Activated CD8-positive, alpha-beta memory T cell treated with anti-CD3 and anti-CD28 coated beads, Interleukin-2, amount 10 ng/mL, durations not matched to agents 7 days and 5 days (primary cell): ENCODE data around the gene NR6A1. TPM values are rescaled to one million over a fixed set of nuclear protein-coding genes. Genes with fewer than 3 reads are reported as not detected.

Experiments
- ATAC-seq: fragments of 150-1000 bp; cut with Tn5 transposase; one replicate; pipeline ENCODE4 v1.10.0; 2021; ENCODE audit warnings: moderate library complexity
- CTCF ChIA-PET: fragments of 350-600 bp; sonication (Branson Sonifier 250); formaldehyde crosslinking; loops from one replicate; lab custom pipeline; 2021; ENCODE audit warnings: antibody characterized with exemption; lab: Charles Lee
- DNase-seq: peaks from one replicate; pipeline ENCODE4 v3.0.0-alpha.2; 2020
- H3K27ac Mint-ChIP-seq: one replicate; pipeline ENCODE4 v1.8.0; 2021; ENCODE audit warnings: mild to moderate bottlenecking, mixed read lengths
- H3K27me3 Mint-ChIP-seq: one replicate; pipeline ENCODE4 v1.8.0; 2021; ENCODE audit warnings: mixed read lengths
- H3K36me3 Mint-ChIP-seq: one replicate; pipeline ENCODE4 v1.8.0; 2021; ENCODE audit warnings: mild to moderate bottlenecking, mixed read lengths
- H3K4me1 Mint-ChIP-seq: one replicate; pipeline ENCODE4 v1.8.0; 2021; ENCODE audit warnings: mixed read lengths
- H3K4me3 Mint-ChIP-seq: one replicate; pipeline ENCODE4 v1.8.0; 2021; ENCODE audit warnings: mild to moderate bottlenecking, moderate library complexity, mixed read lengths
- H3K9me3 Mint-ChIP-seq: one replicate; pipeline ENCODE4 v1.8.0; 2022; ENCODE audit warnings: low read depth, mixed read lengths
- total RNA-seq, 2 experiments: library from RNA; stranded (reverse); gene quantifications; one replicate each; pipeline ENCODE4 v1.2.3, GENCODE V29; 2021

Gene NR6A1
- total RNA-seq, 2 experiments from 2014 or later = 0.44 to 1.2 TPM

DNA sequence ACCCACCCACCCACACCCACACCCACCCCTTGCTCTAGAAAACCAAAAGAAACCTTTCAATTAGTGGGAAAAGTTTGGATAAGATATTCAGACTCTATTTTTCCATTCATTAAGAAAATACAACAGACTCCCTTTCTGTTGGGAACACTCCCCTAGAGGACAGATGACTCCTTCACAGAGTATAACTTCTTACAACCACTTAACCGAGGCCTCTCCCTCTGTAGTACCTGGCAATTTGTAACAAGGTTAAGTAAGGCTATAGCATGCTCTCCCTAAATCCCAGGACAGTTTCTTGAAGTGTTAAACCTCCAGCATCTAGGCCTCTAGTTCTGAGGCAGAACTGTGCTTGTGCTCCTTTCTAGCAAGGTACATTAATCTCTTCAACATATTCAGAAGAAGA is 188.0 kb downstream of the NR6A1 start:
- no peaks in the 10 kb centered on the region for H3K36me3 Mint-ChIP-seq
- H3K4me3 Mint-ChIP-seq = no peak overlapping the region
- CTCF ChIA-PET = no interaction called here

DNA sequence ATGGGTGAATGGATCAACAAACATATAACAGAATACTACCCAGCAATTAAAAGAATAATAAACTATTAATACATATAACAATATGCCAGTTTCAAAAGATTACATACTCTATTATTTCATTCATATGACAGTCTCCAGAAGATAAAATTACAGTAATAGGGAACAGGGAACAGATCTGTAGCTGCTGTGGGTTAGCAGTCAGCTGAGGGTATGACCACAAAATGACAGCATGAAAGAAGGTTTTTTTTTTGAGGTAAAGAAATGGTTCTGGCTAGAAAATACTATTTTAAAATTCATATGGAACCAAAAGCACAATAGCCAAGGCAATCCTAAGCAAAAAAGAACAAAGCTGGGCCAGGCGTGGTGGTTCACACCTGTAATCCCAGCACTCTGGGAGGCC is 190.9 kb downstream of the NR6A1 start:
- H3K4me1 Mint-ChIP-seq = no peaks in the 10 kb centered on the region
- H3K9me3 Mint-ChIP-seq = no peaks in the 10 kb centered on the region
- DNase-seq (no peak), ATAC-seq (no peak)
- no peak overlapping the region for H3K4me3 Mint-ChIP-seq
- peaks cover 12% of the 10 kb centered on the region for H3K27me3 Mint-ChIP-seq
- H3K36me3 Mint-ChIP-seq = no peaks in the 10 kb centered on the region
- no peak overlapping the region for H3K27ac Mint-ChIP-seq
- CTCF ChIA-PET = interaction anchor here (1.4 kb wide), 1 partner anchor 131 kb away, joined by 3 read pairs; no protein-coding TSS in a partner anchor

More for the DNA sequence above, 188.0 kb downstream of the NR6A1 start:
- ATAC-seq (no peak), DNase-seq (no peak)
- H3K4me1 Mint-ChIP-seq = no peaks in the 10 kb centered on the region
- H3K9me3 Mint-ChIP-seq = no peaks in the 10 kb centered on the region
- H3K27me3 Mint-ChIP-seq = peaks cover 11% of the 10 kb centered on the region
- H3K27ac Mint-ChIP-seq = no peak overlapping the region

- DNase-seq (no peak), ATAC-seq (no peak)
- H3K9me3 Mint-ChIP-seq = no peaks in the 10 kb centered on the region
- H3K27ac Mint-ChIP-seq = no peak overlapping the region
- H3K4me3 Mint-ChIP-seq = no peak overlapping the region
- H3K27me3 Mint-ChIP-seq = peaks cover 37% of the 10 kb centered on the region
- CTCF ChIA-PET = no interaction called here
- H3K36me3 Mint-ChIP-seq = no peaks in the 10 kb centered on the region
- H3K4me1 Mint-ChIP-seq = peaks cover 2% of the 10 kb centered on the region
Observed at GRCh38 chr9:124576751-124577150, 194.4 kb downstream of the NR6A1 start.

GRCh38 chr9:124574534-124575375 is 196.4 kb downstream of the NR6A1 start:
- Mint-ChIP-seq H3K36me3 (no peaks in the 10 kb centered on the region), H3K27me3 (peaks cover 42% of the 10 kb centered on the region), H3K4me3 (no peak overlapping the region), H3K27ac (no peak overlapping the region), H3K4me1 (peaks cover 2% of the 10 kb centered on the region), H3K9me3 (no peaks in the 10 kb centered on the region)
- CTCF ChIA-PET = interaction anchor here (1.1 to 1.6 kb wide), 3 partner anchors 23 to 78 kb away, joined by 3 to 4 read pairs (median 3); no protein-coding TSS in a partner anchor
- ATAC-seq = no peak
- DNase-seq = no peak

GRCh38 chr9:124570942-124571666 is 200.0 kb downstream of the NR6A1 start:
- CTCF ChIA-PET = interaction anchor here (1.3 kb wide), 1 partner anchor 34 kb away, joined by 3 read pairs; no protein-coding TSS in a partner anchor
- ATAC-seq = no peak

DNA sequence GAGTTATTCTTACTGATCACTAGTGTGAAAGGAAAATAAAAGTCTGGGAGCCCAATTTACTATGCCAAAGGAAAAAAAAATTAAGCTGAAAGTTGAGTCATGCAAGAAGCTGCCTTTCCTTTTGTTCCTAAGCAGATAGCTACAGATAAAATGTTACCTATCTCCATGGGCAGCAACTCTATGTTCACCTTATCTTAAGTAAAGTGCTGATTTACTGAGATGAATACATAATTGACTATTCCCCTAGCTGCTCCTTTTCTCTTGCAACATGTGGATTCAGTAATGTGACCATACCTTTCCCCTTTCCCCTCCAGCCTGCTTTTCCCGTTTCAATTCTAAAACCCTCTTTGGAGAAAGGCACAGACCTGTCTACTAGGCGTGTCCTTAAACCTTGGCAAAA is 201.2 kb downstream of the NR6A1 start:
- DNase-seq = no peak
- ATAC-seq = no peak
- H3K4me1 Mint-ChIP-seq = peaks cover 2% of the 10 kb centered on the region
- no peak overlapping the region for H3K27ac Mint-ChIP-seq
- no peaks in the 10 kb centered on the region for H3K36me3 Mint-ChIP-seq
- CTCF ChIA-PET = no interaction called here
- no peak overlapping the region for H3K4me3 Mint-ChIP-seq
- no peaks in the 10 kb centered on the region for H3K9me3 Mint-ChIP-seq
- H3K27me3 Mint-ChIP-seq = peaks cover 40% of the 10 kb centered on the region

More at GRCh38 chr9:124570942-124571666, 200.0 kb downstream of the NR6A1 start:
- H3K27ac Mint-ChIP-seq = no peak overlapping the region
- no peak for DNase-seq
- H3K4me3 Mint-ChIP-seq = no peak overlapping the region
- no peaks in the 10 kb centered on the region for H3K36me3 Mint-ChIP-seq
- H3K27me3 Mint-ChIP-seq = peaks cover 35% of the 10 kb centered on the region
- no peaks in the 10 kb centered on the region for H3K9me3 Mint-ChIP-seq
- H3K4me1 Mint-ChIP-seq = peaks cover 2% of the 10 kb centered on the region

- no peak for DNase-seq
- CTCF ChIA-PET = no interaction called here
- H3K27me3 Mint-ChIP-seq = peaks cover 34% of the 10 kb centered on the region
- no peak overlapping the region for H3K4me3 Mint-ChIP-seq
- H3K27ac Mint-ChIP-seq = no peak overlapping the region
- no peaks in the 10 kb centered on the region for H3K9me3 Mint-ChIP-seq
- no peak for ATAC-seq
- H3K4me1 Mint-ChIP-seq = no peaks in the 10 kb centered on the region
- H3K36me3 Mint-ChIP-seq = no peaks in the 10 kb centered on the region
Observed at GRCh38 chr9:124567362-124567761, 203.7 kb downstream of the NR6A1 start.

DNA sequence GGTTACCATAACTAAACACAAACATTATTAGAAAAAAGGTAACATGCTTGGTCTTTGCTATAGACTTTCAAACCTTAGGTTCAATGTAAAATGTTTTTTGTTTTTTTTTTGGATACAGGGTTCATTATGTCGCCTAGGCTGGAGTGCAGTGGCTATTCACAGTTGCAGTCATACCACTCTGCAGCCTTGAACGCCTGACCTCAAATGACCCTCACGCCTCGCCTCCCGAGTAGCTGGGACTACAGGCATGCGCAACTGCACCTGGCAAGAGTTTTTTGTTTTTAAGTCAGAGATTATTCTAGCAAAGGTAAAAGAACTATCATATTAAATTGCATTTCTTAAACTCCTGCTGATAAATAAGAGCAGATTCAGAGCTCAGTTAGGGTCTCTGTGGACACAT is 208.8 kb downstream of the NR6A1 start:
- no peak overlapping the region for H3K4me3 Mint-ChIP-seq
- H3K9me3 Mint-ChIP-seq = no peaks in the 10 kb centered on the region
- H3K36me3 Mint-ChIP-seq = no peaks in the 10 kb centered on the region
- peaks cover 28% of the 10 kb centered on the region for H3K27me3 Mint-ChIP-seq
- no peak for DNase-seq
- H3K27ac Mint-ChIP-seq = no peak overlapping the region
- H3K4me1 Mint-ChIP-seq = no peaks in the 10 kb centered on the region
- CTCF ChIA-PET = interaction anchor here (0.8 kb wide), 1 partner anchor 25 kb away, joined by 3 read pairs; no protein-coding TSS in a partner anchor
- ATAC-seq = no peak

- H3K9me3 Mint-ChIP-seq = no peaks in the 10 kb centered on the region
- H3K27ac Mint-ChIP-seq = no peak overlapping the region
- H3K36me3 Mint-ChIP-seq = no peaks in the 10 kb centered on the region
- no peak overlapping the region for H3K4me3 Mint-ChIP-seq
- CTCF ChIA-PET = no interaction called here
- peaks cover 22% of the 10 kb centered on the region for H3K27me3 Mint-ChIP-seq
- DNase-seq (no peak), ATAC-seq (no peak)
- H3K4me1 Mint-ChIP-seq = no peaks in the 10 kb centered on the region
Observed at GRCh38 chr9:124559871-124560270, 211.2 kb downstream of the NR6A1 start.

GRCh38 chr9:124558777-124559470 is 212.2 kb downstream of the NR6A1 start:
- DNase-seq (no peak), ATAC-seq (no peak)
- no peaks in the 10 kb centered on the region for H3K36me3 Mint-ChIP-seq
- H3K4me1 Mint-ChIP-seq = no peaks in the 10 kb centered on the region
- no peak overlapping the region for H3K4me3 Mint-ChIP-seq
- H3K9me3 Mint-ChIP-seq = no peaks in the 10 kb centered on the region
- CTCF ChIA-PET = no interaction called here
- peaks cover 19% of the 10 kb centered on the region for H3K27me3 Mint-ChIP-seq
- no peak overlapping the region for H3K27ac Mint-ChIP-seq

DNA sequence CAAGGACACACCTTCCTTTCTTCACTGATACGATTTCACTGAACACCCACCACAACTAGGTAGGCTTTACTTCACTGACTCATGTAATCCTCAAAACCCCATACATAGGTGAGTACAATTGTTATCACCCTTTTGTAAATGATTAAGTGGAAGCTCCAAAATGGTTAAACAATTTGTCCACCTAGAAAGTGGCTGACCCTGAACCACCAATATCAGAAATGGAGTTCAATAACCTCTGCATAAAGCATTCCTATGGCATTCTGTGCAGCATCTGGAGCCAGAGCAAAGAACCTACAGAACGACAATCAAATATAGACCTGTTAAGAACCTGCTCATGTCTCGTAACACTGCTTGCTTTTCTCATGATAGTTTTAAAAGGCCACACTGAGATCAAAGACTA is 213.2 kb downstream of the NR6A1 start:
- DNase-seq (no peak), ATAC-seq (no peak)
- H3K27ac Mint-ChIP-seq = no peak overlapping the region
- H3K4me3 Mint-ChIP-seq = no peak overlapping the region
- H3K4me1 Mint-ChIP-seq = no peaks in the 10 kb centered on the region
- no peaks in the 10 kb centered on the region for H3K9me3 Mint-ChIP-seq
- CTCF ChIA-PET = no interaction called here
- peaks cover 13% of the 10 kb centered on the region for H3K27me3 Mint-ChIP-seq
- H3K36me3 Mint-ChIP-seq = no peaks in the 10 kb centered on the region

DNA sequence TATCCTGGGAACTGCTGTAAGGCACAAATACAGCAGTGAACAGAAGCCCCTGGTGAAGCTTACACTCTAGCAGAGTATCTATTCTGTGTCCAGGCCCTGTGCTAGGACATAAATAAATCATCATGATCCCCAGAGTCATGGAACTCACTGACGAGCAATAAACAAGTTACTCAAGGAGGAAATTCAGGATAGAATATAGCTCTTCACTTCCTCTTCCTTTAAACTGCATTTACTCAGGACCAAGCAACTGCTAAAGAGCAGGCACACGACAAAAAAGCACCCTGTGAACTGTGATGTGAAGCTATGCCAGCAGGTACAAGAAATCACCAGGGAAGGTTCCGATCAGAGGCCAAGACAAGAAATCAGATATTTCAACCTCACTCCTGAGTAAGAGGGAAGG is 216.1 kb downstream of the NR6A1 start:
- Mint-ChIP-seq H3K4me1 (no peaks in the 10 kb centered on the region), H3K36me3 (no peaks in the 10 kb centered on the region), H3K9me3 (no peaks in the 10 kb centered on the region), H3K27ac (no peak overlapping the region), H3K27me3 (peaks cover 2% of the 10 kb centered on the region), H3K4me3 (no peak overlapping the region)
- CTCF ChIA-PET = interaction anchor here (1.5 kb wide), 1 partner anchor 39 kb away, joined by 3 read pairs; no protein-coding TSS in a partner anchor
- no peak for DNase-seq
- ATAC-seq = no peak

DNA sequence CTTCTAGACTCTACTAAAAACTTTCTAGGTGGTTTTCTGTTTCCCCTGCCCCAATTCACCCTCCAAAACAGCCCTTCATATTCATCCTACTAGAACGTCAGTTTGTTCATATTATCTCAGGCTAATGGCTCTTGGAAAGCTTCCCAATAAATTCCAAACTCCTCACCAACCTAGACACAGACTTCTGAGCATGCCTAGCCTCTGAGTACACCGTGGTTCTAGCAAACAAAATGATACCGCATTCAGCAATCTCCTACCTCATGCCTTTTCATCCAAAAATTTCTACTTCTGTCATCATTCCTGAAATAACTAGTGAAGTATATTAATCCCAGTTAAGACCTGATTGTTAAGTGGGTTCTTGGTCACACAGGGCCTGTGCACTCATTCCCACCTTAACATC is 217.4 kb downstream of the NR6A1 start:
- ATAC-seq (no peak), DNase-seq (no peak)
- H3K4me1 Mint-ChIP-seq = peaks cover 5% of the 10 kb centered on the region
- peaks cover 2% of the 10 kb centered on the region for H3K27me3 Mint-ChIP-seq
- H3K9me3 Mint-ChIP-seq = no peaks in the 10 kb centered on the region
- no peaks in the 10 kb centered on the region for H3K36me3 Mint-ChIP-seq
- H3K27ac Mint-ChIP-seq = no peak overlapping the region
- CTCF ChIA-PET = interaction anchor here (1.1 to 2.7 kb wide), 2 partner anchors 17 to 158 kb away, joined by 3 to 15 read pairs; no protein-coding TSS in a partner anchor
- no peak overlapping the region for H3K4me3 Mint-ChIP-seq
